HepG2 (cell line): ENCODE measurements around the gene CIROP. TPM values are rescaled to one million over a fixed set of nuclear protein-coding genes. Genes with fewer than 3 reads are reported as not detected.

ENCODE experiments used
- FOSL1 ChIP-seq: sonication (generic); formaldehyde crosslinking; IDR thresholded peaks from 2 replicates; pipeline ENCODE4 v1.9.0; 2021; ENCODE audit warnings: missing genetic modification reagents, borderline replicate concordance
- TP53 ChIP-seq: sonication (generic); formaldehyde crosslinking; conservative IDR thresholded peaks from 2 replicates; pipeline ENCODE4 v1.4.0; 2020; ENCODE audit warnings: missing genetic modification reagents
- ZNF34 ChIP-seq: sonication (generic); formaldehyde crosslinking; IDR thresholded peaks from 2 replicates; pipeline ENCODE4 v1.4.0; 2020; ENCODE audit warnings: mild to moderate bottlenecking, missing genetic modification reagents, borderline replicate concordance
- polyA plus RNA-seq, 8 experiments: library from polyadenylated mRNA; depleted of rRNA in 3 of 8; stranded (reverse) in 7 of 8; unstranded in 1 of 8; fragments of >200 nt; fragmentation: Illumina TruSeq in 4 of 8; extraction: Trizol in 4 of 8; gene quantifications; 2 replicates each; pipeline versions ENCODE4 v1.2.1 to v1.2.3, GENCODE V29; 2011 to 2016; ENCODE audit warnings: low read depth in 4 of 8, missing spikeins in 1 of 8, mixed read lengths in 1 of 8; ENCODE audit not compliant: insufficient read depth in 1 of 8
- total RNA-seq, 5 experiments: library from RNA; depleted of rRNA; stranded (reverse); fragments of >200 nt; fragmentation: Illumina TruSeq; extraction: Trizol; gene quantifications; 2 replicates each; pipeline ENCODE4 v1.2.3, GENCODE V29; 2016; ENCODE audit warnings: low read depth in 1 of 5
- TF ChIP-seq, protein P1 (sequence below), 2 experiments: fragments of 450-650 bp in 1 of 2; sonication (generic) in 1 of 2; formaldehyde crosslinking in 1 of 2; IDR thresholded peaks; 2 replicates each; pipeline versions ENCODE4 v1.6.1 to v1.8.0; 2016 to 2022; ENCODE audit warnings: antibody characterized with exemption in 1 of 2, mild to moderate bottlenecking in 1 of 2, missing genetic modification reagents in 1 of 2
- TF ChIP-seq, protein P2 (sequence below): sonication (generic); formaldehyde crosslinking; conservative IDR thresholded peaks from 2 replicates; pipeline ENCODE4 v1.8.0; 2022; ENCODE audit warnings: missing genetic modification reagents
- TF ChIP-seq, protein P3 (sequence below): sonication (generic); formaldehyde crosslinking; IDR thresholded peaks from 2 replicates; pipeline ENCODE4 v1.4.0; 2020; ENCODE audit warnings: mild to moderate bottlenecking, missing genetic modification reagents, borderline replicate concordance
- TF ChIP-seq, protein P4 (sequence below): IDR thresholded peaks from 2 replicates; pipeline ENCODE4 v1.6.1; 2016; ENCODE audit warnings: missing compliant biosample characterization, missing genetic modification reagents, borderline replicate concordance

The CIROP gene
- total and polyA plus RNA-seq, 2 of the 13 experiments (the other 11 are each of a cell fraction or from before 2014, with no cell fraction given), result 0.07 TPM; not detected in 1

DNA sequence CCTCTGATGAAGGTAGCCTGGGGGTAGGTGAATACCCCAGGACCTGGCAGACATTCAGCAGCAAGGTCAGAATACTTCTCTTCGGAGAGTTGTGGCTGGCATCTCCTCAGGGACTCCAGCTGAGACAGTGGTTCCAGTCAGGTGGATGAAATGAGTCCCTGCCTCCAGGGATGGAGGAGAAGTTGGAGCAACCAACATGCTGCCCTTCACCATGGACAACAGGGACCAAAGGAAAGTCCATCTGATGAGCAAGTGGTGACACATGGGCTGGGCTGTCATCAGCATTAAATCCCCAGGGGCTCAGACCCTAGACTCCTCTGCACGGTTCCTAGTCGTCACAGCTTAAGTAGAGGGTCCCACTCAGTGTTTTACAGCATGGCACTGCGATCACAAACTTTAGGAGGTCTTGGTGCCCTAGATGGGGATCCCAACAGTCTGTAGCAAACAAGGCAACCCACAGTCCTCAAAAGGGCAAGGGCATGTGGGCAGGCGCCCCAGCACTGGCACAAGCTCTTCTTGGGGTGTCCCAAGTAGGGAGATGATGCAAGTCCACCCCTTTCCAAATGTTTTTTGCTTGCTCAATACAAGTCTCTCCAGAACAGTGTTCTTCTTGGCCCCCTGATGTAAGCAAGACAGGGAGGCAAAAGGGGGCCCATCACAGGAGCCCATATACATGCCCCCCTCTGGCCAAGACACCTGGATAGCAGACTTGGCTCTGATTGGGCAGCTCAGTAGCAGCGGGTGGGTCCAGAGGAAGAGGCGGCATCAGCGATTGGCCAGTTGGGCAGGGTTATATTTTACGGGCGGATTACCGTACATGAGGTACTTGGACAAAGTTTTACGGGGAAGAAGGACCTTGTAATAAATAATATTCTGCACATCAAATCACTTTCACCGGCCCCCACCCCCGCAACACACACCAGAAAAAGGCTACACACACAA lies 36.7 kb downstream of the CIROP start (continued):
- TF ChIP-seq, protein P1, sequence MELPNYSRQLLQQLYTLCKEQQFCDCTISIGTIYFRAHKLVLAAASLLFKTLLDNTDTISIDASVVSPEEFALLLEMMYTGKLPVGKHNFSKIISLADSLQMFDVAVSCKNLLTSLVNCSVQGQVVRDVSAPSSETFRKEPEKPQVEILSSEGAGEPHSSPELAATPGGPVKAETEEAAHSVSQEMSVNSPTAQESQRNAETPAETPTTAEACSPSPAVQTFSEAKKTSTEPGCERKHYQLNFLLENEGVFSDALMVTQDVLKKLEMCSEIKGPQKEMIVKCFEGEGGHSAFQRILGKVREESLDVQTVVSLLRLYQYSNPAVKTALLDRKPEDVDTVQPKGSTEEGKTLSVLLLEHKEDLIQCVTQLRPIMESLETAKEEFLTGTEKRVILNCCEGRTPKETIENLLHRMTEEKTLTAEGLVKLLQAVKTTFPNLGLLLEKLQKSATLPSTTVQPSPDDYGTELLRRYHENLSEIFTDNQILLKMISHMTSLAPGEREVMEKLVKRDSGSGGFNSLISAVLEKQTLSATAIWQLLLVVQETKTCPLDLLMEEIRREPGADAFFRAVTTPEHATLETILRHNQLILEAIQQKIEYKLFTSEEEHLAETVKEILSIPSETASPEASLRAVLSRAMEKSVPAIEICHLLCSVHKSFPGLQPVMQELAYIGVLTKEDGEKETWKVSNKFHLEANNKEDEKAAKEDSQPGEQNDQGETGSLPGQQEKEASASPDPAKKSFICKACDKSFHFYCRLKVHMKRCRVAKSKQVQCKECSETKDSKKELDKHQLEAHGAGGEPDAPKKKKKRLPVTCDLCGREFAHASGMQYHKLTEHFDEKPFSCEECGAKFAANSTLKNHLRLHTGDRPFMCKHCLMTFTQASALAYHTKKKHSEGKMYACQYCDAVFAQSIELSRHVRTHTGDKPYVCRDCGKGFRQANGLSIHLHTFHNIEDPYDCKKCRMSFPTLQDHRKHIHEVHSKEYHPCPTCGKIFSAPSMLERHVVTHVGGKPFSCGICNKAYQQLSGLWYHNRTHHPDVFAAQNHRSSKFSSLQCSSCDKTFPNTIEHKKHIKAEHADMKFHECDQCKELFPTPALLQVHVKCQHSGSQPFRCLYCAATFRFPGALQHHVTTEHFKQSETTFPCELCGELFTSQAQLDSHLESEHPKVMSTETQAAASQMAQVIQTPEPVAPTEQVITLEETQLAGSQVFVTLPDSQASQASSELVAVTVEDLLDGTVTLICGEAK (IDR thresholded peaks at IDR 0.05), result no peak
- TF ChIP-seq, protein P1 (CRISPR knock-in tag; IDR thresholded peaks at IDR 0.05), result 0 out of 2 replicates have a peak, but pooled peaks have one; percentile 43
- TF ChIP-seq, protein P2, sequence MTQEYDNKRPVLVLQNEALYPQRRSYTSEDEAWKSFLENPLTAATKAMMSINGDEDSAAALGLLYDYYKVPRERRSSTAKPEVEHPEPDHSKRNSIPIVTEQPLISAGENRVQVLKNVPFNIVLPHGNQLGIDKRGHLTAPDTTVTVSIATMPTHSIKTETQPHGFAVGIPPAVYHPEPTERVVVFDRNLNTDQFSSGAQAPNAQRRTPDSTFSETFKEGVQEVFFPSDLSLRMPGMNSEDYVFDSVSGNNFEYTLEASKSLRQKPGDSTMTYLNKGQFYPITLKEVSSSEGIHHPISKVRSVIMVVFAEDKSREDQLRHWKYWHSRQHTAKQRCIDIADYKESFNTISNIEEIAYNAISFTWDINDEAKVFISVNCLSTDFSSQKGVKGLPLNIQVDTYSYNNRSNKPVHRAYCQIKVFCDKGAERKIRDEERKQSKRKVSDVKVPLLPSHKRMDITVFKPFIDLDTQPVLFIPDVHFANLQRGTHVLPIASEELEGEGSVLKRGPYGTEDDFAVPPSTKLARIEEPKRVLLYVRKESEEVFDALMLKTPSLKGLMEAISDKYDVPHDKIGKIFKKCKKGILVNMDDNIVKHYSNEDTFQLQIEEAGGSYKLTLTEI (CRISPR knock-in tag), result no peak
- TF ChIP-seq ZNF34 (0 out of 2 replicates have a peak, but pooled peaks have one; percentile 79), TP53 (CRISPR knock-in tag) (no peak), FOSL1 (no peak)
- TF ChIP-seq, protein P3, sequence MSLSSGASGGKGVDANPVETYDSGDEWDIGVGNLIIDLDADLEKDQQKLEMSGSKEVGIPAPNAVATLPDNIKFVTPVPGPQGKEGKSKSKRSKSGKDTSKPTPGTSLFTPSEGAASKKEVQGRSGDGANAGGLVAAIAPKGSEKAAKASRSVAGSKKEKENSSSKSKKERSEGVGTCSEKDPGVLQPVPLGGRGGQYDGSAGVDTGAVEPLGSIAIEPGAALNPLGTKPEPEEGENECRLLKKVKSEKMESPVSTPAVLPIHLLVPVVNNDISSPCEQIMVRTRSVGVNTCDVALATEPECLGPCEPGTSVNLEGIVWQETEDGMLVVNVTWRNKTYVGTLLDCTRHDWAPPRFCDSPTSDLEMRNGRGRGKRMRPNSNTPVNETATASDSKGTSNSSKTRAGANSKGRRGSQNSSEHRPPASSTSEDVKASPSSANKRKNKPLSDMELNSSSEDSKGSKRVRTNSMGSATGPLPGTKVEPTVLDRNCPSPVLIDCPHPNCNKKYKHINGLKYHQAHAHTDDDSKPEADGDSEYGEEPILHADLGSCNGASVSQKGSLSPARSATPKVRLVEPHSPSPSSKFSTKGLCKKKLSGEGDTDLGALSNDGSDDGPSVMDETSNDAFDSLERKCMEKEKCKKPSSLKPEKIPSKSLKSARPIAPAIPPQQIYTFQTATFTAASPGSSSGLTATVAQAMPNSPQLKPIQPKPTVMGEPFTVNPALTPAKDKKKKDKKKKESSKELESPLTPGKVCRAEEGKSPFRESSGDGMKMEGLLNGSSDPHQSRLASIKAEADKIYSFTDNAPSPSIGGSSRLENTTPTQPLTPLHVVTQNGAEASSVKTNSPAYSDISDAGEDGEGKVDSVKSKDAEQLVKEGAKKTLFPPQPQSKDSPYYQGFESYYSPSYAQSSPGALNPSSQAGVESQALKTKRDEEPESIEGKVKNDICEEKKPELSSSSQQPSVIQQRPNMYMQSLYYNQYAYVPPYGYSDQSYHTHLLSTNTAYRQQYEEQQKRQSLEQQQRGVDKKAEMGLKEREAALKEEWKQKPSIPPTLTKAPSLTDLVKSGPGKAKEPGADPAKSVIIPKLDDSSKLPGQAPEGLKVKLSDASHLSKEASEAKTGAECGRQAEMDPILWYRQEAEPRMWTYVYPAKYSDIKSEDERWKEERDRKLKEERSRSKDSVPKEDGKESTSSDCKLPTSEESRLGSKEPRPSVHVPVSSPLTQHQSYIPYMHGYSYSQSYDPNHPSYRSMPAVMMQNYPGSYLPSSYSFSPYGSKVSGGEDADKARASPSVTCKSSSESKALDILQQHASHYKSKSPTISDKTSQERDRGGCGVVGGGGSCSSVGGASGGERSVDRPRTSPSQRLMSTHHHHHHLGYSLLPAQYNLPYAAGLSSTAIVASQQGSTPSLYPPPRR, result no peak
- TF ChIP-seq, protein P4, sequence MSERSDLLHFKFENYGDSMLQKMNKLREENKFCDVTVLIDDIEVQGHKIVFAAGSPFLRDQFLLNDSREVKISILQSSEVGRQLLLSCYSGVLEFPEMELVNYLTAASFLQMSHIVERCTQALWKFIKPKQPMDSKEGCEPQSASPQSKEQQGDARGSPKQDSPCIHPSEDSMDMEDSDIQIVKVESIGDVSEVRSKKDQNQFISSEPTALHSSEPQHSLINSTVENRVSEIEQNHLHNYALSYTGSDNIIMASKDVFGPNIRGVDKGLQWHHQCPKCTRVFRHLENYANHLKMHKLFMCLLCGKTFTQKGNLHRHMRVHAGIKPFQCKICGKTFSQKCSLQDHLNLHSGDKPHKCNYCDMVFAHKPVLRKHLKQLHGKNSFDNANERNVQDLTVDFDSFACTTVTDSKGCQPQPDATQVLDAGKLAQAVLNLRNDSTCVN (CRISPR knock-in tag), result no peak
